ENCODE results near the gene RPL31.

DNA sequence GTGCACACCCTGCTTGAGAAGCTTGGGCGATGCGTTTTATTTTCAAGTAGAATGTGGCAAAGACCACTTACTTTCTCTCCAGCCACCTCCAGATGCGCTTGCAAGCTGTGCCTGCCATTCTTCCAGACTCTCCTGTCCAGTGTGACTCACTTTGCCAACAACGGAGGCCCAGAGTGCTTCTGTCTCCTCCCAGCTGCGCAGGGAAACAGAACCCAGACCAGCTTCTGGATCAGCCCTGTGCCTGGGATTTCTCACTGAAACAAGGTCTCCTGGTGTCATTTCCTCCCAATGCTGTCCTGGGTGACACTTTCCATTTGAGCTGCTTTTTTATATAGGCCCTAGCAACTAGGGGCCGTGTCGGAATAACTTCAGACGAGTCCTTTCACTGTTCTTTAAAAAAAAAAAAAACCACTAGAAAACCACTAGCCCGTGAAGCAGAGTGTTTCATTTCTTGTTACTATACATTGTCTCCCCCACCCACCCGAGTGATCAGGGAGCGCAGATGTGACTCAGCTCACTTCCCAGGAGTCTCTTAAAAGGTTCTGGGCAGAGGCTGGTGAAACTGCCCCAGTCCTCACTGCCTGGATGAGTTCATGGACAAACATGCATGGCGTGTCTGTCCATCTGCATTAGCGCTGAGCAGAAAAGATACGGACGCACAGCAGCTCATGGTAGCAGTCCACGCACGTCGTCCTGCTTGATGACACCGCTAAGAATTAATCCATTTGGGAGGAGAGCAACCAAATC, 25.3 kb upstream of the RPL31 start:
- TF ChIP-seq, protein P1, sequence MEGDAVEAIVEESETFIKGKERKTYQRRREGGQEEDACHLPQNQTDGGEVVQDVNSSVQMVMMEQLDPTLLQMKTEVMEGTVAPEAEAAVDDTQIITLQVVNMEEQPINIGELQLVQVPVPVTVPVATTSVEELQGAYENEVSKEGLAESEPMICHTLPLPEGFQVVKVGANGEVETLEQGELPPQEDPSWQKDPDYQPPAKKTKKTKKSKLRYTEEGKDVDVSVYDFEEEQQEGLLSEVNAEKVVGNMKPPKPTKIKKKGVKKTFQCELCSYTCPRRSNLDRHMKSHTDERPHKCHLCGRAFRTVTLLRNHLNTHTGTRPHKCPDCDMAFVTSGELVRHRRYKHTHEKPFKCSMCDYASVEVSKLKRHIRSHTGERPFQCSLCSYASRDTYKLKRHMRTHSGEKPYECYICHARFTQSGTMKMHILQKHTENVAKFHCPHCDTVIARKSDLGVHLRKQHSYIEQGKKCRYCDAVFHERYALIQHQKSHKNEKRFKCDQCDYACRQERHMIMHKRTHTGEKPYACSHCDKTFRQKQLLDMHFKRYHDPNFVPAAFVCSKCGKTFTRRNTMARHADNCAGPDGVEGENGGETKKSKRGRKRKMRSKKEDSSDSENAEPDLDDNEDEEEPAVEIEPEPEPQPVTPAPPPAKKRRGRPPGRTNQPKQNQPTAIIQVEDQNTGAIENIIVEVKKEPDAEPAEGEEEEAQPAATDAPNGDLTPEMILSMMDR (IDR thresholded peaks at IDR 0.05; ENCODE audit: borderline replicate concordance, extremely low read depth, low read length, poor library complexity, severe bottlenecking), result no peak
- TF ChIP-seq EZH2 (IDR thresholded peaks at IDR 0.05; ENCODE audit: borderline replicate concordance, low read depth, low read length, severe bottlenecking), result no peak
